WTC11 (cell line): ENCODE data around the gene EPN1.

Source experiments
- FOXK1 ChIP-seq: sonication (generic); formaldehyde crosslinking; IDR thresholded peaks from 2 replicates; pipeline ENCODE4 v1.8.0; 2022; ENCODE audit warnings: mild to moderate bottlenecking, moderate library complexity, missing genetic modification reagents
- HMGA2 ChIP-seq: fragments of 250-450 bp; sonication (Bioruptor Pico); IDR thresholded peaks from 2 replicates; pipeline ENCODE4 v1.4.0; 2021; ENCODE audit warnings: mild to moderate bottlenecking, moderate library complexity
- TF ChIP-seq, protein P1 (sequence below): fragments of 200-600 bp; IDR thresholded peaks from 2 replicates; pipeline ENCODE4 v1.8.0; 2022; ENCODE audit warnings: antibody characterized with exemption
- TF ChIP-seq, protein P2 (sequence below): sonication (generic); formaldehyde crosslinking; IDR thresholded peaks from 2 replicates; pipeline ENCODE4 v1.8.0; 2022; ENCODE audit warnings: mild to moderate bottlenecking, missing genetic modification reagents

DNA sequence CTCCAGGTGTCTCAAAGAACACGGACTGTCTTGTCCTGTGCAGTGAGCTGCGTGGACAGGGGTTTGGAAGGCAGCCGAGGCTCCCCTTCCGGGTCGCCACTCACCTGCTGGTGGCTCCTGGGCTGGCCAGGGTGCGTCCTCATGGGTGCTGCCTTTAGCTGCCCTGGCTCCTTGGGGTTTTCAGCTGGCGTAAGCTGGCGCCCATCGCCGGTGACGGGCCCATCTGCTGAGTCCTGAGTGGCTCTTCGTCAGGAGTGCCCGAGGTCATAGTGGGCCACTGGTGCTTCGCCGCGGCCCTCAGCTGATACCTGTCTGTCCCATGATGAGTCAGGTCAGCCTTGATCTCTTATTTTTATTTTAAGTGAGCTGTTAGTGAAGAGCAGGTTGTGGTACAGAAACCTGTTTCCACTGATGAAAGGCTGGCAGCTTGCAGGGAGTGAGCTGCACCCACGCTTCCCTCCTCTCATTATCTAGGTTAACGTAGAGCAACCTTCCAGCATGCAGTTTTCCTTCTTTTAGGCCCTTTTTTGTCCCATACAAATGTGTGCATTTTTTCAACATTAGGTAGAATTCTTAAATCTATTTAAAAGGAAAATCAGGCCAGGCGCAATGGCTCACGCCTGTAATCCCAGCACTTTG, 18.4 kb downstream of the EPN1 start:
- TF ChIP-seq, protein P1, sequence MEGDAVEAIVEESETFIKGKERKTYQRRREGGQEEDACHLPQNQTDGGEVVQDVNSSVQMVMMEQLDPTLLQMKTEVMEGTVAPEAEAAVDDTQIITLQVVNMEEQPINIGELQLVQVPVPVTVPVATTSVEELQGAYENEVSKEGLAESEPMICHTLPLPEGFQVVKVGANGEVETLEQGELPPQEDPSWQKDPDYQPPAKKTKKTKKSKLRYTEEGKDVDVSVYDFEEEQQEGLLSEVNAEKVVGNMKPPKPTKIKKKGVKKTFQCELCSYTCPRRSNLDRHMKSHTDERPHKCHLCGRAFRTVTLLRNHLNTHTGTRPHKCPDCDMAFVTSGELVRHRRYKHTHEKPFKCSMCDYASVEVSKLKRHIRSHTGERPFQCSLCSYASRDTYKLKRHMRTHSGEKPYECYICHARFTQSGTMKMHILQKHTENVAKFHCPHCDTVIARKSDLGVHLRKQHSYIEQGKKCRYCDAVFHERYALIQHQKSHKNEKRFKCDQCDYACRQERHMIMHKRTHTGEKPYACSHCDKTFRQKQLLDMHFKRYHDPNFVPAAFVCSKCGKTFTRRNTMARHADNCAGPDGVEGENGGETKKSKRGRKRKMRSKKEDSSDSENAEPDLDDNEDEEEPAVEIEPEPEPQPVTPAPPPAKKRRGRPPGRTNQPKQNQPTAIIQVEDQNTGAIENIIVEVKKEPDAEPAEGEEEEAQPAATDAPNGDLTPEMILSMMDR = no peak
- TF ChIP-seq, protein P2, sequence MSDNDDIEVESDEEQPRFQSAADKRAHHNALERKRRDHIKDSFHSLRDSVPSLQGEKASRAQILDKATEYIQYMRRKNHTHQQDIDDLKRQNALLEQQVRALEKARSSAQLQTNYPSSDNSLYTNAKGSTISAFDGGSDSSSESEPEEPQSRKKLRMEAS (CRISPR knock-in tag) = no peak
- TF ChIP-seq HMGA2 (CRISPR knock-in tag) = no peak
- no peak for TF ChIP-seq FOXK1 (CRISPR knock-in tag)
